GM23248 (cell line): ENCODE data around the gene GAS7. TPM values are rescaled to one million over a fixed set of nuclear protein-coding genes. Genes with fewer than 3 reads are reported as not detected.

Source experiments
- DNase-seq: peaks from one replicate; pipeline ENCODE4 v3.0.0-alpha.2; 2015
- H2AFZ ChIP-seq: fragments of 200-600 bp; sonication (generic); 2 replicates; pipeline ENCODE4 v1.6.1; 2016; ENCODE audit warnings: antibody characterized with exemption
- H3F3A ChIP-seq: fragments of 200-600 bp; sonication (generic); 2 replicates; pipeline ENCODE4 v1.6.1; 2016; ENCODE audit warnings: mild to moderate bottlenecking, antibody characterized with exemption, mixed run types; ENCODE audit not compliant: insufficient read depth
- H3K27ac ChIP-seq: fragments of 200-600 bp; sonication (generic); 2 replicates; pipeline ENCODE4 v1.5.1; 2016; ENCODE audit warnings: mild to moderate bottlenecking
- H3K27me3 ChIP-seq: fragments of 200-600 bp; sonication (generic); replicated peaks from 2 replicates; pipeline ENCODE4 v1.6.1; 2016; ENCODE audit warnings: mild to moderate bottlenecking; ENCODE audit not compliant: insufficient read depth
- H3K36me3 ChIP-seq: fragments of 200-600 bp; sonication (generic); 2 replicates; pipeline ENCODE4 v1.6.1; 2016; ENCODE audit warnings: low read depth, mild to moderate bottlenecking
- H3K4me1 ChIP-seq: fragments of 200-600 bp; sonication (generic); 2 replicates; pipeline ENCODE4 v1.6.1; 2016; ENCODE audit warnings: mild to moderate bottlenecking; ENCODE audit not compliant: insufficient read depth
- H3K4me2 ChIP-seq: fragments of 200-600 bp; sonication (generic); one replicate; pipeline ENCODE4 v1.6.1; 2016; ENCODE audit warnings: mild to moderate bottlenecking; ENCODE audit not compliant: unreplicated experiment
- H3K4me3 ChIP-seq: fragments of 200-600 bp; sonication (generic); 2 replicates; pipeline ENCODE4 v1.5.1; 2016; ENCODE audit warnings: mild to moderate bottlenecking
- H3K79me2 ChIP-seq: fragments of 200-600 bp; sonication (generic); 2 replicates; pipeline ENCODE4 v1.6.1; 2016; ENCODE audit warnings: mild to moderate bottlenecking; ENCODE audit not compliant: insufficient read depth
- H3K9ac ChIP-seq: fragments of 200-600 bp; sonication (generic); 2 replicates; pipeline ENCODE4 v1.6.1; 2016; ENCODE audit warnings: mild to moderate bottlenecking
- H3K9me2 ChIP-seq: fragments of 200-600 bp; sonication (generic); 2 replicates; pipeline ENCODE4 v1.6.1; 2016; ENCODE audit warnings: mixed run types, mild to moderate bottlenecking, moderate library complexity; ENCODE audit not compliant: insufficient read depth
- H3K9me3 ChIP-seq: fragments of 200-600 bp; sonication (generic); one replicate; pipeline ENCODE4 v1.6.1; 2017; ENCODE audit warnings: low read depth
- H4K20me1 ChIP-seq: fragments of 200-600 bp; sonication (generic); 2 replicates; pipeline ENCODE4 v1.6.0; 2016; ENCODE audit not compliant: insufficient read depth
- EZH2 ChIP-seq: fragments of 200-600 bp; sonication (generic); IDR thresholded peaks from 2 replicates; pipeline ENCODE4 v1.6.1; 2018; ENCODE audit warnings: antibody characterized with exemption, mild to moderate bottlenecking; ENCODE audit not compliant: insufficient read depth, poor library complexity, severe bottlenecking
- EZH2phosphoT487 ChIP-seq: fragments of 200-600 bp; sonication (generic); IDR thresholded peaks from 2 replicates; pipeline ENCODE4 v1.6.1; 2018; ENCODE audit warnings: antibody characterized with exemption, moderate library complexity, mild to moderate bottlenecking, low read depth; ENCODE audit not compliant: insufficient read depth
- WGBS, 2 experiments: methylation state at CpG; one replicate each; pipeline ENCODE4 v1.1.6; 2015 to 2017; ENCODE audit warnings: low lambda C conversion rate in 2 of 2, low coverage in 1 of 2; ENCODE audit errors: missing lambda C conversion rate in 2 of 2; 5-methylcytosine and 5-hydroxymethylcytosine counted together
- in situ Hi-C: fragments of 300-500 bp; cut with MboI; formaldehyde crosslinking; loops from 2 replicates; pipeline ENCODE4 v1.15.0; 2020
- polyA plus RNA-seq: library from polyadenylated mRNA; unstranded; fragments of >200 nt; fragmentation: Nextera tagmentation; extraction: Ambion mirVana; gene quantifications from 2 replicates; pipeline ENCODE4 v1.2.1, GENCODE V29; 2016
- total RNA-seq: library from RNA; depleted of rRNA; stranded (reverse); fragments of >200 nt; shearing (Covaris generic); gene quantifications from 2 replicates; pipeline ENCODE4 v1.2.3, GENCODE V29; 2014

GAS7 gene
- total and polyA plus RNA-seq, 2 experiments from 2014 or later: 6.7 to 13.4 TPM

- H3K27me3 ChIP-seq: no peaks in the 10 kb centered on the region
- DNase-seq: no peak
- no peaks in the 10 kb centered on the region for H3K4me1 ChIP-seq
- no peak overlapping the region for H3K4me2 ChIP-seq
- no peak overlapping the region for H3K4me3 ChIP-seq
- no peak overlapping the region for H2AFZ ChIP-seq
- H3K27ac ChIP-seq: no peak overlapping the region
- no peaks in the 10 kb centered on the region for H3F3A ChIP-seq
- no peaks in the 10 kb centered on the region for H3K9me3 ChIP-seq
- in situ Hi-C loops: no loop called here
- no peaks in the 10 kb centered on the region for H3K79me2 ChIP-seq
- H3K36me3 ChIP-seq: no peaks in the 10 kb centered on the region
- 49 to 53% methylated on average over 7 of the region's 7 CpGs for WGBS, 2 experiments
- H3K9ac ChIP-seq: no peak overlapping the region
- no peaks in the 10 kb centered on the region for H3K9me2 ChIP-seq
- no peak for TF ChIP-seq EZH2
- no peak for TF ChIP-seq EZH2phosphoT487
- H4K20me1 ChIP-seq: no peaks in the 10 kb centered on the region
Observed at GRCh38 chr17:10208604-10209193, 10.3 kb upstream of the GAS7 start.

DNA sequence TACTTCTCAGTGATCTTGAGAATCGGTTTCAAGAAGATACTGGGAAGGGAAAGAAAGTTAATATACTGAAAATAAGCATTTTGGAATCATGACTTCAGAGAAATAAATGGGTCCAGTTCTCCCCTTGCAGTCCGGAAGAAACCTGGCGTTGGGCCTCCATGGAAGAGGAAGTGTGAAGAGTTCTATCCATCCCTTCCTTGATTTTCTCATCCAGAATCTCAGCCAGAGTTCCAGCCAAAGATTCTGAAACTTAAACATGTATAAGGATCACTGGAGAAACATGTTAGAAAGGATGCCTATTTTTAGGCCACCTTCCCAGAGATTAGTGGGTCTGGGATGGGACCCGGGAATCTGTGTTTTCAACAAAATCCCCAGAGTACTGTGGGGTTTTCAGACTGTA lies 8.7 kb upstream of the GAS7 start:
- no peaks in the 10 kb centered on the region for H3K4me1 ChIP-seq
- no peak overlapping the region for H3K27ac ChIP-seq
- in situ Hi-C loops: no loop called here
- H3K4me3 ChIP-seq: no peak overlapping the region
- DNase-seq: no peak
- no peaks in the 10 kb centered on the region for H3K79me2 ChIP-seq
- TF ChIP-seq EZH2 (no peak), EZH2phosphoT487 (no peak)
- no peaks in the 10 kb centered on the region for H3K9me3 ChIP-seq
- H3K36me3 ChIP-seq: no peaks in the 10 kb centered on the region
- H4K20me1 ChIP-seq: no peaks in the 10 kb centered on the region
- no peaks in the 10 kb centered on the region for H3F3A ChIP-seq
- H3K27me3 ChIP-seq: no peaks in the 10 kb centered on the region
- H3K9me2 ChIP-seq: no peaks in the 10 kb centered on the region
- H3K9ac ChIP-seq: no peak overlapping the region
- no peak overlapping the region for H3K4me2 ChIP-seq
- WGBS, 2 experiments: 67 to 71% methylated on average over 4 of the region's 4 CpGs
- no peak overlapping the region for H2AFZ ChIP-seq

DNA sequence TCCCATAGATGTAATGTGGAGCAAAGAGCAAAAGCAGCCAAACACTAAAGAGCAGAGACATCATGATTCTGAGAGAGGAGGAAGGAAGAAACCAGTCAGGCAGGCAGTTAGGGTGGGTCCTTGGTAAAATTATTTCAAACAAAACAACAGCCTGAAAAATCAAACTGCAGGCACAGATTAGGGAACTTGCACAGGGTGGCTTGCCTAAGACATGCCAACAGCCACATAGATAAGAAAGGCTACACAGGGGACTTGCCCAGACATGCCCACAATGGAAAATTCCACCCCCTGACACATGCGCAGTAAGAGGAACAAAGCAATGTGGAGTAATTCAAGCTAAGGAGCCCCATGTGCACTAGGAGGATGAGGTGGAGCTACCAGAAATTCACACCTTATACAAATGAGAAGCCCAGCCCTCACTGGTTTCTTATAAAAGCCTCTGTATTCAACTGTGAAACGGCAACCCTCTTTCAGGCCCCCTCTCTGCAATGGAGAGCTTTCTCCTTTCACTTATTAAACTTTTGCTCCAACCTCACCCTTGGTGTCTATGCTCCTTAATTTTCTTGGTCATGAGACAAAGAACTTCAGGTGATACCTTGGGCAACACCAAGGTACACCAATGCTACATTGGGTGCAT lies 7.3 kb upstream of the GAS7 start:
- Histone ChIP-seq H3K9me3 (no peaks in the 10 kb centered on the region), H3K36me3 (no peaks in the 10 kb centered on the region), H3F3A (no peaks in the 10 kb centered on the region), H3K27ac (no peak overlapping the region), H3K4me1 (no peaks in the 10 kb centered on the region), H3K27me3 (no peaks in the 10 kb centered on the region; the same call in 1 of the 2 replicates), H3K4me2 (no peak overlapping the region), H4K20me1 (no peaks in the 10 kb centered on the region), H3K79me2 (no peaks in the 10 kb centered on the region), H3K9ac (no peak overlapping the region), H3K9me2 (no peaks in the 10 kb centered on the region), H3K4me3 (no peak overlapping the region), H2AFZ (no peak overlapping the region)
- no peak for DNase-seq
- 83 to 88% methylated on average over 2 of the region's 2 CpGs for WGBS, 2 experiments
- TF ChIP-seq EZH2phosphoT487 (no peak), EZH2 (no peak)
- in situ Hi-C loops: no loop called here

DNA sequence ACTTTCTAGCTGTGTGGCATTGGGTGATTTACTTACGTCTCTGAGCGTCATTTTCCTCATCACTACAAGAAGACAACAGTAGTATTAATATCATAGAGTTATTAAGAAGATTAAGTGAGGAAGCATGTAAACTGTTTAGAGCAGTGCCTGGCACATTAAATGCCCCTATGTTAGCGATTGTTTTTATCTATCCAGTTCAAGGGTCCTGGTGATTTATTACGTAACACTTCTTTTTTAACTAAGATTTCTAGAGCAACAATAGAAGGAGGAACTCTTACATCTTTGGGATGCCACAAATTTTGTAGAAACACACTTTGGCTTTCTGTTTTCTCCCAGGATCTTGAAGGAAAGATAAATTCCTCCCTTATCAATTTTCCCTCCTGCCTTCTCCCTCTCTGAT lies 3.3 kb upstream of the GAS7 start:
- Histone ChIP-seq H3K4me3 (no peak overlapping the region), H3K79me2 (peaks cover 5% of the 10 kb centered on the region), H4K20me1 (no peaks in the 10 kb centered on the region), H3K9me2 (no peaks in the 10 kb centered on the region), H3K4me2 (no peak overlapping the region), H3F3A (no peaks in the 10 kb centered on the region), H3K36me3 (no peaks in the 10 kb centered on the region), H3K9me3 (no peaks in the 10 kb centered on the region), H3K9ac (no peak overlapping the region), H3K27ac (no peak overlapping the region), H3K4me1 (no peaks in the 10 kb centered on the region), H2AFZ (no peak overlapping the region), H3K27me3 (no peaks in the 10 kb centered on the region; the same call in 1 of the 2 replicates)
- 80 to 87% methylated on average over 4 of the region's 4 CpGs for WGBS, 2 experiments
- TF ChIP-seq EZH2: no peak
- no peak for DNase-seq
- in situ Hi-C loops: no loop called here
